Ovary (tissue), 9 donors: ENCODE data around the gene LGI2. TPM values are rescaled to one million over a fixed set of nuclear protein-coding genes. Genes with fewer than 3 reads are reported as not detected.
"Not testable (repeated sequence)": the region's sequence is repeated elsewhere in the genome, so short reads cannot be mapped to it uniquely, and the experiment has no call there.

ENCODE experiments used
- DNase-seq, 5 donors: peaks; one replicate each; pipeline ENCODE4 v3.0.0-alpha.2; 2019 to 2020
- H3K27ac ChIP-seq, 2 donors: fragments of 200-600 bp; one replicate each; pipeline versions ENCODE4 v1.5.1 to v1.8.0; 2019 to 2022
- H3K27me3 ChIP-seq: fragments of 200-600 bp; one replicate; pipeline ENCODE4 v1.8.0; 2022
- H3K36me3 ChIP-seq: fragments of 200-600 bp; sonication (generic); one replicate; pipeline ENCODE4 v1.5.1; 2019
- H3K4me1 ChIP-seq: one replicate; pipeline ENCODE4 v1.8.1; 2013; ENCODE audit warnings: mild to moderate bottlenecking, moderate library complexity; ENCODE audit not compliant: insufficient read depth
- H3K4me3 ChIP-seq: fragments of 200-600 bp; sonication (generic); one replicate; pipeline ENCODE4 v1.5.1; 2017
- H3K9me3 ChIP-seq, 2 donors: fragments of 200-600 bp in 1 of 2; sonication (generic) in 1 of 2; one replicate each; pipeline versions ENCODE4 v1.5.1 to v1.8.1; 2013 to 2019; ENCODE audit warnings: mild to moderate bottlenecking in 1 of 2, moderate library complexity in 1 of 2
- EP300 ChIP-seq: sonication (generic); formaldehyde crosslinking; IDR thresholded peaks from one replicate; pipeline ENCODE4 v1.6.1; 2017; ENCODE audit warnings: antibody characterized with exemption
- POLR2A ChIP-seq: fragments of 450-650 bp; IDR thresholded peaks from one replicate; pipeline ENCODE4 v1.6.1; 2017; ENCODE audit warnings: antibody characterized with exemption, mild to moderate bottlenecking, moderate library complexity
- WGBS, 3 donors: extraction: QIAGEN DNeasy Blood & Tissue Kit in 1 of 3; methylation state at CpG; one replicate each; pipeline versions ENCODE4 v1.1.5 to v1.1.7; 2013 to 2017; 5-methylcytosine and 5-hydroxymethylcytosine counted together
- intact Hi-C, 4 donors: fragments of 100-400 bp; cut with DNase I; formaldehyde crosslinking; loops; one replicate each; pipeline versions ENCODE4 v1.11.0 to v1.15.1; 2022 to 2023
- polyA plus RNA-seq, 2 donors: library from polyadenylated mRNA; stranded (reverse); fragments of 200-250 nt in 1 of 2; fragments of 350-450 nt in 1 of 2; fragmentation: Illumina TruSeq in 1 of 2; extraction: RNeasy Lipid Tissue Mini Kit (QIAGEN cat#74804) in 1 of 2; gene quantifications; one replicate each; pipeline ENCODE4 v1.2.3, GENCODE V29; 2013 to 2014
- total RNA-seq, 7 donors: library from RNA; depleted of rRNA in 2 of 7; stranded (reverse); fragments of >200 nt in 2 of 7; fragmentation: NEBNext Ultra II Directional in 3 of 7; extraction: Animal tissue kit (Norgen Biotek cat#: 25700) in 3 of 7; gene quantifications; one replicate each; pipeline versions ENCODE4 v1.1.0 to v1.2.4, GENCODE V29; 2016 to 2023
- TF ChIP-seq, protein P1 (sequence below), 3 donors: fragments of 450-650 bp in 2 of 3; fragments of 200-600 bp in 1 of 3; IDR thresholded peaks; one replicate each; pipeline versions ENCODE4 v1.5.1 to v1.8.0; 2016 to 2022; ENCODE audit warnings: antibody characterized with exemption in 3 of 3, mild to moderate bottlenecking in 1 of 3
- donor health status: DM: no; HTN: no; CAD: no; lungs with moderate emphysema.
- donor health status: DM: no; HTN: no; CAD: no.
- donor health status: Bipolar disorder and iron deficiency.
- donor health status: DM: yes; HTN: yes; CAD: no.
- donor health status: DM: no; HTN: no; CAD: no.
- donor health status: DM: yes; HTN: yes; CAD: no.

LGI2 gene
- total and polyA plus RNA-seq, 9 donors: 0.36 to 19.8 (median 1.9) TPM

DNA sequence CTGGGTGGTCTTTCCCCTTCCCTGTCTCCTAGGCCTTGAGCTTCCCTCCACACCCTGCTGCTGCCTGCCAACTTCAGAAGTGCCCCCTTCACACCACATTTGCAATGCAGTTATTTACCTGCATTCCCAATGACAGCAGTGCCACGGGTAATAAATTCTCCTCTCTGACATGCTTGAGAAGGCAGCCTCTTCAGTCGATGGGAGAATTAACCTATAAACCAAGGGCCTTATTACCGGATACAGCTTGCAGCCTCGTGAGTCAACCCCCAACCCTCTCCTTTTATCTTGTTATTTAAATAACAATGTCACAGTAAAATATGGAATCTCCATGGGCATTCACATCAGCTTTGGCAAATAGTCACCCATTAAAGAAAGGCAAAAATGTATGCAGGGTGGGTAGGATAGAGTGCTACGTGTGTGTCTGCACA, 34.7 kb upstream of the LGI2 start:
- Histone ChIP-seq H3K27me3 (no peaks in the 10 kb centered on the region), H3K4me3 (no peak overlapping the region), H3K36me3 (no peaks in the 10 kb centered on the region), H3K9me3 (no peaks in the 10 kb centered on the region), H3K27ac (no peak overlapping the region), H3K4me1 (no peaks in the 10 kb centered on the region)
- no peak for DNase-seq
- intact Hi-C loops: no loop called here
- WGBS, 3 donors: 45 to 59% (median 48%) methylated on average over 5 of the region's 5 CpGs
- TF ChIP-seq POLR2A: no peak
- no peak for TF ChIP-seq EP300
- TF ChIP-seq, protein P1, sequence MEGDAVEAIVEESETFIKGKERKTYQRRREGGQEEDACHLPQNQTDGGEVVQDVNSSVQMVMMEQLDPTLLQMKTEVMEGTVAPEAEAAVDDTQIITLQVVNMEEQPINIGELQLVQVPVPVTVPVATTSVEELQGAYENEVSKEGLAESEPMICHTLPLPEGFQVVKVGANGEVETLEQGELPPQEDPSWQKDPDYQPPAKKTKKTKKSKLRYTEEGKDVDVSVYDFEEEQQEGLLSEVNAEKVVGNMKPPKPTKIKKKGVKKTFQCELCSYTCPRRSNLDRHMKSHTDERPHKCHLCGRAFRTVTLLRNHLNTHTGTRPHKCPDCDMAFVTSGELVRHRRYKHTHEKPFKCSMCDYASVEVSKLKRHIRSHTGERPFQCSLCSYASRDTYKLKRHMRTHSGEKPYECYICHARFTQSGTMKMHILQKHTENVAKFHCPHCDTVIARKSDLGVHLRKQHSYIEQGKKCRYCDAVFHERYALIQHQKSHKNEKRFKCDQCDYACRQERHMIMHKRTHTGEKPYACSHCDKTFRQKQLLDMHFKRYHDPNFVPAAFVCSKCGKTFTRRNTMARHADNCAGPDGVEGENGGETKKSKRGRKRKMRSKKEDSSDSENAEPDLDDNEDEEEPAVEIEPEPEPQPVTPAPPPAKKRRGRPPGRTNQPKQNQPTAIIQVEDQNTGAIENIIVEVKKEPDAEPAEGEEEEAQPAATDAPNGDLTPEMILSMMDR (IDR thresholded peaks at IDR 0.05): no peak

DNA sequence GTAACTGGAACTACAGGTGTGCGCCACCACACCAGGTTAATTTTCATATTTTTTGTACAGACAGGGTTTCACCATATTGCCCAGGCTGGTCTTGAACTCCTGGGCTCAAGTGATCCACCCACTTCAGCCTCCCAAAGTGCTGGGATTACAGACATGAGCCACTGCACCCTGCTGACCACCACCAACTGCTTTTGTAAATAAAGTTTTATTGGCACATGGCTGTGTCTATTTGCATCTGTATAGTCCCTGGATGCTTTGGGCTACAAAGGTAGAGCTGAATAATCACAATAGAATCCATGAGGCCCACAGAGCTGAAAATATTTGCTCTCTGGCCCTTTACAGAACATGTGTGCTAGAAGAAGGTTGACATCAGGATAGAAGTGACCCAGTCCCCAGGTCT, 33.7 kb upstream of the LGI2 start:
- DNase-seq, intact Hi-C loops: not testable (repeated sequence)
- WGBS, 3 donors: 95 to 100% (median 96%) methylated on average over 1 of the region's 1 CpG

DNA sequence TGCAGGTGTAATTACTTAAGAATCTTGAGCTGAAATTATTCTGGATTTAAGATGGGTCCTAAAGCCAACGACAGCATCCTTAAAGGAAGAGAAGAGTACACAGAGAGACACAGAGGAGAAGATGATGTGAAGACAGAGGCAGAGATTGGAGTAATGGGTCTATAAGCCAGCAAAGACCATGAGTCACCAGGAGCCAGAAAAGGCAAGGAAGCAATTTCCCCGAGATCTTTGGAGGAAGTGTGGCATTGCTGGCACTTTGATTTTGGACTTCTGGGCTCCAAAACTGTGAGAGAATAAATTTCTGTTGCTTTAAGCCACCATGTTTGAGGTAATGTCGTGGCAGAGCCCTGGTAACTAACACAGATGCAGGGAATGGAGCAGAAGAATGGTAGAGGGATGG, 32.4 kb upstream of the LGI2 start:
- intact Hi-C loops: no loop called here
- TF ChIP-seq EP300: no peak
- TF ChIP-seq, protein P1 (IDR thresholded peaks at IDR 0.05): no peak
- no peak for TF ChIP-seq POLR2A
- 78 to 85% (median 79%) methylated on average over 3 of the region's 3 CpGs for WGBS, 3 donors
- Histone ChIP-seq H3K36me3 (no peaks in the 10 kb centered on the region), H3K27ac (no peak overlapping the region), H3K27me3 (no peaks in the 10 kb centered on the region), H3K4me3 (no peak overlapping the region), H3K9me3 (no peaks in the 10 kb centered on the region), H3K4me1 (no peaks in the 10 kb centered on the region)
- no peak for DNase-seq

More for the DNA sequence above, 33.7 kb upstream of the LGI2 start:
- not testable (repeated sequence) for H3K27me3 ChIP-seq, H3K36me3 ChIP-seq, H3K27ac ChIP-seq, H3K4me3 ChIP-seq, H3K4me1 ChIP-seq, H3K9me3 ChIP-seq

DNA sequence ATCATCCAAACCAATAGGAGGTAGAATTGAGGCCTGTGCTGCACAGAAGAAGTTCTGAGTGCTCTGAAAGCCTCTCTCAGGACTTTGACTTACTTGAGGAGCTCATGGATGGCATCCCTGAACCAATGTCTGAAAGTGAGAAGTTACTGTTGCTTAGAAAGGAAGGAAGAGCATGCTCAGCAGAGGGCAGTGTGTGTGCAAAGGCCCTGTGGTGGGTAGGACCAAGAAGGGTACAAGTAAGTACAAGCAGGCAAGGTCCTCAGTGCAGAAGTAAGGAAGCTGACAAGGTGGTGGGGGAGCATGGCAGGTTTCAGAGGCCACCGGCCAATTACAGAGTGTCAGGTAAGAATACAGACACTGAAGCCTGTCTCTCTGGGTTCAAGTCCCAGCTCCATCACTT, 31.4 kb upstream of the LGI2 start:
- no peaks in the 10 kb centered on the region for H3K27me3 ChIP-seq
- TF ChIP-seq EP300 (no peak), POLR2A (no peak)
- TF ChIP-seq, protein P1 (IDR thresholded peaks at IDR 0.05): no peak
- H3K36me3 ChIP-seq: no peaks in the 10 kb centered on the region
- H3K4me3 ChIP-seq: no peak overlapping the region
- no peaks in the 10 kb centered on the region for H3K4me1 ChIP-seq
- no peak overlapping the region for H3K27ac ChIP-seq
- no peaks in the 10 kb centered on the region for H3K9me3 ChIP-seq
- intact Hi-C loops: no loop called here
- DNase-seq: no peak
- WGBS, 3 donors: 91 to 100% (median 100%) methylated on average over 1 of the region's 1 CpG

DNA sequence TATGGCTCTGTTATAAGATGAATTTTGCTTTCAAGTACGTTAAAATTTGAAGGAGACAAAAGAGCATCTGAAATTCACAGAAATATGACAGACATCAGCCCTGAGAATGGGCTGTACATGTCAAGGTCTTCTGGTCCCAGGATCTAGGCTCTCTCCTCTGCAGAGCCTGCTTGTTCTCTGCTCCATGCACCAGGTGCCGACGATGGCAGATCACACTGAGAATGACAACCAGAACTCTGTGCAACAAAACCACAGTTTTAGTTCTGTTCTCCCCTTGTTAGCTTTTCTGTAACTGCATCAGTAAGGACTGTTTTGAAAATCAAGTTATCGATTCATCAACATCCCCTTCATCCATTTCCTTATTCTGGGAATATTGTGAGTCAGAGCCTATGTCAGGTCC, 30.9 kb upstream of the LGI2 start:
- Histone ChIP-seq H3K27me3 (no peaks in the 10 kb centered on the region), H3K4me3 (no peak overlapping the region), H3K36me3 (no peaks in the 10 kb centered on the region), H3K4me1 (no peaks in the 10 kb centered on the region), H3K9me3 (no peaks in the 10 kb centered on the region), H3K27ac (peak overlapping the region; percentile 1 to 47)
- DNase-seq: no peak
- TF ChIP-seq, protein P1 (IDR thresholded peaks at IDR 0.05): no peak
- 84 to 87% (median 85%) methylated on average over 4 of the region's 4 CpGs for WGBS, 3 donors
- intact Hi-C loops: no loop called here
